Gastrocnemius medialis (tissue), 4 donors: ENCODE results near the gene AP5B1. TPM values are rescaled to one million over a fixed set of nuclear protein-coding genes. Genes with fewer than 3 reads are reported as not detected.

ENCODE experiments used
- ATAC-seq, 2 donors: fragments of 150-250 bp; one replicate each; pipeline ENCODE4 v1.9.1; 2016
- DNase-seq, 2 donors: peaks; one replicate each; pipeline ENCODE4 v3.0.0-alpha.2; 2019
- H3K27ac ChIP-seq, 4 donors: fragments of 200-600 bp; sonication (generic); 1 replicate in 1 of 4; 2 replicates in 3 of 4; pipeline ENCODE4 v1.5.1; 2016 to 2018; ENCODE audit warnings: mild to moderate bottlenecking in 2 of 4, moderate library complexity in 1 of 4
- H3K27me3 ChIP-seq, 3 donors: fragments of 200-600 bp; sonication (generic) in 2 of 3; 1 replicate in 1 of 3; 2 replicates in 2 of 3; pipeline versions ENCODE4 v1.5.1 to v1.6.0; 2016 to 2019; ENCODE audit warnings: mild to moderate bottlenecking in 1 of 3, moderate library complexity in 1 of 3
- H3K36me3 ChIP-seq, 2 donors: fragments of 200-600 bp; sonication (generic) in 1 of 2; one replicate each; pipeline ENCODE4 v1.5.1; 2017 to 2018
- H3K4me1 ChIP-seq, 2 donors: fragments of 200-600 bp; sonication (generic) in 1 of 2; one replicate each; pipeline ENCODE4 v1.5.1; 2016 to 2017; ENCODE audit warnings: mild to moderate bottlenecking in 2 of 2
- H3K4me3 ChIP-seq, 4 donors: fragments of 200-600 bp; sonication (generic) in 3 of 4; 1 replicate in 1 of 4; 2 replicates in 3 of 4; pipeline ENCODE4 v1.5.1; 2016 to 2019; ENCODE audit warnings: mild to moderate bottlenecking in 2 of 4
- H3K9me3 ChIP-seq, 3 donors: fragments of 200-600 bp; sonication (generic) in 2 of 3; 1 replicate in 1 of 3; 2 replicates in 2 of 3; pipeline ENCODE4 v1.5.1; 2016 to 2019
- POLR2A ChIP-seq, 2 donors: fragments of 450-650 bp; IDR thresholded peaks; one replicate each; pipeline ENCODE4 v1.6.1; 2017; ENCODE audit warnings: antibody characterized with exemption in 2 of 2, mild to moderate bottlenecking in 2 of 2, moderate library complexity in 2 of 2
- in situ Hi-C, 4 donors: fragments of 200-750 bp; cut with MboI; loops; one replicate each; pipeline versions ENCODE4 v1.15.0 to v1.8.0; 2017; ENCODE audit warnings: low sequenced_read_pairs in 4 of 4
- intact Hi-C: fragments of 100-400 bp; cut with DNase I; formaldehyde crosslinking; loops from one replicate; pipeline ENCODE4 v1.15.1; 2023; ENCODE audit warnings: low total_unique reads
- total RNA-seq, 4 donors: library from RNA; depleted of rRNA; stranded (reverse); fragments of >200 nt; gene quantifications; one replicate each; pipeline versions ENCODE4 v1.1.0 to v1.2.3, GENCODE V29; 2016
- TF ChIP-seq, protein P1 (sequence below), 5 experiments: fragments of 450-650 bp in 3 of 5; fragments of 200-600 bp in 2 of 5; sonication (generic) in 2 of 5; IDR thresholded peaks in 4 of 5; conservative IDR thresholded peaks in 1 of 5; 1 replicate in 4 of 5; 2 replicates in 1 of 5; pipeline ENCODE4 v1.5.1; 2016 to 2019; ENCODE audit warnings: antibody characterized with exemption in 5 of 5, mild to moderate bottlenecking in 3 of 5, moderate library complexity in 3 of 5

The AP5B1 gene
- total RNA-seq, 4 donors from 2014 or later: 20.3 to 42.5 (median 29.7) TPM

- intact Hi-C loops: loop anchor here (2.0 to 10.0 kb wide), 3 partner anchors 69 to 203 kb away; partner anchors contain the start of genes CFL1 and KAT5
- TF ChIP-seq, protein P1, sequence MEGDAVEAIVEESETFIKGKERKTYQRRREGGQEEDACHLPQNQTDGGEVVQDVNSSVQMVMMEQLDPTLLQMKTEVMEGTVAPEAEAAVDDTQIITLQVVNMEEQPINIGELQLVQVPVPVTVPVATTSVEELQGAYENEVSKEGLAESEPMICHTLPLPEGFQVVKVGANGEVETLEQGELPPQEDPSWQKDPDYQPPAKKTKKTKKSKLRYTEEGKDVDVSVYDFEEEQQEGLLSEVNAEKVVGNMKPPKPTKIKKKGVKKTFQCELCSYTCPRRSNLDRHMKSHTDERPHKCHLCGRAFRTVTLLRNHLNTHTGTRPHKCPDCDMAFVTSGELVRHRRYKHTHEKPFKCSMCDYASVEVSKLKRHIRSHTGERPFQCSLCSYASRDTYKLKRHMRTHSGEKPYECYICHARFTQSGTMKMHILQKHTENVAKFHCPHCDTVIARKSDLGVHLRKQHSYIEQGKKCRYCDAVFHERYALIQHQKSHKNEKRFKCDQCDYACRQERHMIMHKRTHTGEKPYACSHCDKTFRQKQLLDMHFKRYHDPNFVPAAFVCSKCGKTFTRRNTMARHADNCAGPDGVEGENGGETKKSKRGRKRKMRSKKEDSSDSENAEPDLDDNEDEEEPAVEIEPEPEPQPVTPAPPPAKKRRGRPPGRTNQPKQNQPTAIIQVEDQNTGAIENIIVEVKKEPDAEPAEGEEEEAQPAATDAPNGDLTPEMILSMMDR (IDR thresholded peaks at IDR 0.05 in 4 of 5, conservative IDR thresholded peaks at IDR 0.05 in 1 of 5): peak in 4 of 5 experiments; percentile 32 to 65 (median 61)
- no peak for TF ChIP-seq POLR2A (IDR thresholded peaks at IDR 0.05)
- peaks cover 8 to 9% of the 10 kb centered on the region in 2 donors for H3K4me1 ChIP-seq
- in situ Hi-C loops: no loop called here
- H3K27ac ChIP-seq: peak overlapping the region; percentile 53 to 88 (median 56)
- peak; percentile 24 to 54 for ATAC-seq
- peak in 1 of 2 donors; percentile 33 for DNase-seq
- H3K27me3 ChIP-seq: peaks cover 13 to 21% (median 17%) of the 10 kb centered on the region in 3 donors
- peaks cover 0 to 29% of the 10 kb centered on the region in 2 donors for H3K36me3 ChIP-seq
- peak overlapping the region; percentile 59 to 97 (median 65) for H3K4me3 ChIP-seq
- no peaks in the 10 kb centered on the region for H3K9me3 ChIP-seq
These were observed 581 bp upstream of the AP5B1 start for GRCh38 chr11:65781152-65781961.

- peak; percentile 61 to 65 for ATAC-seq
These were observed 632 bp downstream of the AP5B1 start for GRCh38 chr11:65779919-65780769.

GRCh38 chr11:65779669-65779918, 1.2 kb downstream of the AP5B1 start:
- in situ Hi-C loops (no loop called here), intact Hi-C loops (no loop called here)
- Histone ChIP-seq H3K36me3 (peaks cover 0 to 29% of the 10 kb centered on the region in 2 donors), H3K9me3 (no peaks in the 10 kb centered on the region), H3K4me3 (peak overlapping the region; percentile 59 to 97 (median 74)), H3K27ac (peak overlapping the region in 3 of 4 donors; percentile 59 to 88 (median 82)), H3K4me1 (peaks cover 9% of the 10 kb centered on the region in 2 donors), H3K27me3 (peaks cover 0 to 3% (median 0%) of the 10 kb centered on the region in 3 donors)
- no peak for ATAC-seq
- DNase-seq: no peak
- no peak for TF ChIP-seq POLR2A (IDR thresholded peaks at IDR 0.05)
- TF ChIP-seq, protein P1 (IDR thresholded peaks at IDR 0.05 in 4 of 5, conservative IDR thresholded peaks at IDR 0.05 in 1 of 5): no peak

More at GRCh38 chr11:65779919-65780769, 632 bp downstream of the AP5B1 start:
- Histone ChIP-seq H3K36me3 (peaks cover 0 to 29% of the 10 kb centered on the region in 2 donors), H3K27me3 (peaks cover under 1 to 8% (median 5%) of the 10 kb centered on the region in 3 donors), H3K9me3 (no peaks in the 10 kb centered on the region), H3K4me1 (peaks cover 9% of the 10 kb centered on the region in 2 donors), H3K27ac (peak overlapping the region; percentile 59 to 88 (median 80)), H3K4me3 (peak overlapping the region; percentile 59 to 97 (median 74))
- in situ Hi-C loops (no loop called here), intact Hi-C loops (loop anchor here (1.0 to 10.0 kb wide), 4 partner anchors 38 to 205 kb away; partner anchors contain the start of genes CFL1 and KAT5)
- TF ChIP-seq POLR2A (IDR thresholded peaks at IDR 0.05): peak in 1 of 2 donors; percentile 44
- TF ChIP-seq, protein P1 (IDR thresholded peaks at IDR 0.05 in 4 of 5, conservative IDR thresholded peaks at IDR 0.05 in 1 of 5): peak; percentile 77 to 99 (median 87)
- peak in 1 of 2 donors; percentile 72 for DNase-seq

DNA sequence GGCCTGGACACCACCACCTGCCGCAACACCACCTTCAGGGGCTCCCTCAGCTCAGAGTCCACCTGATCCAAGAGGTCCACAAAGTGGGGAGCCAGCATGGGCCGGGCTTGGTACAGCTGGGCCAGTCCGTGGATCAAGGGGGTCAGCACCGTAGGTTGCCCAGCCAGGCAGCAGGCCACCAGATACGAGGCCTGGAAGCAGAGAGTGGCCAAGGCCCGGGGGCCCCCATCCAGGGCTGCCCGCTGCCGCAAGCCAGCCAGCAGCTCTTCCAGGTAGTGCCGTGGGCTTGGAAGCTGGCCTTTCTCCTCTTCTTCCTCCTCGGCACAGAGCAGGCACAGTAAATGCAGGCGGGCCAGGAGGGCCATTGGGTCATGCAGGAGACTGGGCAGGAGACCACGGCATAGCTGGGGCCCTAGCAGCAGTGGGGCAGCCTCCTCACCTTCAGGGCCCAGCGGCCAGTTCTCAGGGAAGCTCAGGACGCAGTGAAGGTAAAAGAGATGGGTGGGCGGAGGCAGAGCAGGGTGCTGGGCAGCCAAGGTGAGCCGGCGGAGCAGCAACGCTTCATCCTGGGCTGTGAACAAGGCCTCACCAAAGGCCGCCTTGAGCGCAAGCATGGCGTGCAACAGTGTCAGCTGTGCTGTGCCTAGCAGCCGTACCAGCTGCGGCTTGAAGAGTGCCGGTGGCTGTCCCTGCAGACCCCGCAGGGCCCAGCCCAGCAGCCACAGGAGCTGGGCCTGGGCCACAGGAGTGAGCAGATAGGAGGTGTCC, 1.7 kb downstream of the AP5B1 start:
- ATAC-seq (no peak), DNase-seq (no peak)
- Histone ChIP-seq H3K27me3 (no peaks in the 10 kb centered on the region), H3K9me3 (no peaks in the 10 kb centered on the region), H3K4me3 (peak overlapping the region; percentile 59 to 97 (median 74)), H3K36me3 (peaks cover 0 to 29% of the 10 kb centered on the region in 2 donors), H3K27ac (peak overlapping the region in 1 of 4 donors; percentile 59), H3K4me1 (peaks cover 9% of the 10 kb centered on the region in 2 donors)
- intact Hi-C loops: no loop called here
- in situ Hi-C loops: no loop called here
- TF ChIP-seq POLR2A (IDR thresholded peaks at IDR 0.05): no peak
- TF ChIP-seq, protein P1 (IDR thresholded peaks at IDR 0.05 in 4 of 5, conservative IDR thresholded peaks at IDR 0.05 in 1 of 5): no peak
